NCI-H146 treated with DMSO at 0.1 percent for 48 hours (cell line): ENCODE measurements around the gene LRRN2.
"Not testable (repeated sequence)": the region's sequence is repeated elsewhere in the genome, so short reads cannot be mapped to it uniquely, and the experiment has no call there.

Experiments used
- DNase-seq: peaks from one replicate; lab custom pipeline; 2025; ENCODE audit not compliant: unreplicated experiment; lab: John Stamatoyannopoulos, UW

Gene LRRN2

DNA sequence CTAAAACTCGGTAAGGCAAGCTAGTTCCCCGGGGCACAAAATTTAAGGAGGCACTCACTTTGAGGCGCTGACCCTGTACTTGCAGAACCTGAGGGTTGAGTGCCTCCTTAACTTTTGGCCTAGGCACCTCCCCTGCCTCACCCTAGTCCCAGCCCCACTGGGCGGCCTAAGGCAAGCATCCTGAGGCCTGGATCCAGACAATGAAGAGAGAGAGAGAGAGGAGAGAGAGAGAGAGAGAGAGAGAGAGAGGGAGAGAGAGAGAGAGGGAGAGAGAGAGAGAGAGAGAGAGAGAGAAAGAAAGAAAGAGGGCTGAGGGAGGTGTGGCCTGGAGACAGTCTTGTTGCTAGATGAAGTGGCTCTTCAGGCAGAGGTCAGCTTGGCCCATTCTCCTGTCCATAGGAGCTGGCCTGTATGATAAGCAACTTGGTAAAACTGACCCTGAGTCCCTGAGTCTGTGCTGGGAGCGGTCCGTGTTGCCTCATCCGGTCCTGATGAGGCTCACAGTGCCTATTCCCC is 7.4 kb upstream of the LRRN2 start:
- no peak for DNase-seq

DNA sequence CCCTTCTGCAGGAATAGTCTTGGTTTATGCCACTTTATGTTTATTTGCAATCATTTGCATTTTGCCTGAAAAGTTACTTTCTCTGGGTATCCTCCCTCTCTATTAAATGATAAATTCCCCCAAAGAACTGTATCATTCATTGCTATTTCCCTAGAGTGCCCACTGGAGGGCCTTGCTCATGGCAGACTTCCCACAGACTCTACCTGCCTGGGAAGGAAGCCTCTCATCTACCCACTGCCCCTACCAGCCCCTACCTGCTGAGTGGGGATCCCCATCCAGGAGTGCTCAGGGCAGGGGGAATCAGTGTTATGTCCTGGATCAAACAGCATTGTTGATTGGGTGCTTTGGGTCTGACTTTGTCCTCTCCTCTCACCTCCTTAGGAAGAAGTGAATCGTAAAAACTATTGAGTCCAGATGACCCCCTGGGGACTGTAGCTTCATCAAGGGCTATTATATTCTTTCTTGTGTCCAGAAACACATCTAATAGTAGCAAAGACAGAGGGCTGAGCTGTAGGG is 6.8 kb upstream of the LRRN2 start:
- no peak for DNase-seq

DNA sequence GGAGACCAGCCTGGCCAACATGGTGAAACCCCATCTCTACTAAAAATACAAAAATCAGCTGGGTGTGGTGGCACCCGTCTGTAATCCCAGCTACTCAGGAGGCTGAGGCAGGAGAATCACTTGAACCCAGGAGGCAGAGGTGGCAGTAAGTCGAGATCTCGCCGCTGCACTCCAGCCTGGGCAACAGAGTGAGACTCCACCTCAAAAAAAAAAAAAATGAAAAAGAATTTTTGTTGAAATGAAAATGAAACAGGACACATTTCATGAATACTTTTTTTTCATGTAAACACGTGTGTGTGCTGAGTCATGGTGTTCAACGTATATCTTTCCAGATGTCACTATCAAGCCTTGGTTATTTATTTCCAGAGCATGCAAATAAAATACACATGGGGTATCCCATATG is 5.8 kb upstream of the LRRN2 start:
- not testable (repeated sequence) for DNase-seq

DNA sequence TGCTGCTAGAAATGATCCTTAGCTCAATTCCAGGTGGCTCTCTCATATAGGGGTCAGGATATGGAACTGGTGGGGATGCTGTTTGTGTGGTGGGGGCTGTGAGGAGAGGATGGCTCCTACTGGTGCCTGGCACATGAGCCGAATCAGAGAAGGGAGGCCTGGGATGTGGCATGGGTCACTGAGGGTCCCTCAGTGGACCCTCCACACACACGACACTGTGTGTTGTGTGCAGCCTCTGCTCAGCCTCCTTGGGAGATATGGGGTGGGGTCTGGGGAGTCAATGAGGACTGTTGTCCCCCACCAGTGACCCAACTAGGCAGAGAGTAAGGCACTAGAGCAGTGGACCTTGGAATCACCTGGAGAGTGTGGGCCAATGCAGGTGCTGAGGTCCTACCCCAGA is 3.2 kb upstream of the LRRN2 start:
- DNase-seq = no peak

DNA sequence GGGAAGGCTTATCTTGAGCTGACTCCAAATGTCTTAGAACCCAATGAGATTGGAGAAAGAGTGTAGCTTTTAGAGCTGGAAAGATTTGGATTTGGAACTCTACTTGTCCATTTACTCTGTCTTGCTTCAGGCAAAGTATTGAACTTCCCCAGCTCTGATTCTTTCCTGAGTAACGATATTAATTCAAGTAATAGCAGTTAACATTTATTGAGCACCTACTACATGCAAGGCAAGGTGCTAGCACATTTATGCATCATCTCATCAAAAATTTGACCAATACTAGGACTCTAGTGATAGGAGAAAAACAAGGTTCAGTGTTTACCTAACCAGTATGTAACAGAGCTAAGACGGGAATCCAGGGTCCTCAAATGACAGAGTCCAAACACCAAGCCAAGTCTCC is 2.5 kb upstream of the LRRN2 start:
- DNase-seq = no peak

DNA sequence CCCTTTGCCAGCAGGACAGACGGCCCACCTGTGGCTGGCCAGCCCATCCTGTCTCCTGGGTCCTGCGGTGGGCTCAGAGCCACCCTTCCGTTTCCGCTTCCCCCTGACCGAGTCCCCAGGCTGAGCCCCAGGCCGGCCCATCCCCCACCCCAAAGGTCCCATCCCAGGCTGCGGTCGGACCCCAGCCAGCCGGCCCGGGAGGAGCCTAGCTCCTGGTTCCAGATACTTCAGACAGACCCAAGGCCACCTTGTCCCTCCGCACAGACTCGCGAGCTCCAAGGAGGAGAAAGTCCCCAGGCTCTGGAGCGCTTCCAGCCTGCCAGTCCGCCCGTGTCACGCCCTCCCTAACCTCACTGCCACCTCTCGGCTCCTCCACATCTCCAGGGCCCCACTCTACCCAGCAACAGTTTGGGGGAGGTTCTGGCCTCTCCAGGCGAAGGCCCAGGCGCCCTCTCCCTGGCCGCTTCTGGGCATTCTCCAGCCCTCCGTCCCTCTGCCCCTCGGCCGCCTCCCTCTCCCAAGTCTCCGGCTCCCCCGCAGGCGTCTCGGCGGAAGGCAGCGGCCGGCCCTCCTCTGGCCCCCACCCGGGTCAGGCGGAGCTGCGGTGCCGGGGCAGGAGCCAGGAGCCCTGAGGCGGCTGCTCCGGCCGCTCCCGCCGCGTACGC is 835 bp downstream of the LRRN2 start:
- no peak for DNase-seq

DNA sequence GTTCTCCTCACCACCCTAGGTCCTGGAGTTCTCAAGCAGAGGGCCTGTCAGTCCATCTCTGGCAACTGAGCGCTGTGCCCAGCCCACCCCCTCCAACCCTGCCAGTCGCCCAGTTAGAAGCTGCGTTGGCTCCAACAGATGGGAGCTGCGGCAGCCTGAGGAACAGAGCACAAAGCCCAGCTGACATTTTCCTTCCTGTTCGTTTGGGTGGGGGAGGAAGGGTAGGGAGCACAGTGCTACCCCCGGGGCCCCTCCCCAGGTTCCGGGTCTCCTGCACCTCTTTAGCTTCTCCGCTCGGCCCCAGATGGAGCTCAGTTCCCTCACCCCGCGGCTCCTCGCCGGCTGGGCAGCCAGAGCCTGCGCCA is 1.4 kb downstream of the LRRN2 start:
- no peak for DNase-seq

DNA sequence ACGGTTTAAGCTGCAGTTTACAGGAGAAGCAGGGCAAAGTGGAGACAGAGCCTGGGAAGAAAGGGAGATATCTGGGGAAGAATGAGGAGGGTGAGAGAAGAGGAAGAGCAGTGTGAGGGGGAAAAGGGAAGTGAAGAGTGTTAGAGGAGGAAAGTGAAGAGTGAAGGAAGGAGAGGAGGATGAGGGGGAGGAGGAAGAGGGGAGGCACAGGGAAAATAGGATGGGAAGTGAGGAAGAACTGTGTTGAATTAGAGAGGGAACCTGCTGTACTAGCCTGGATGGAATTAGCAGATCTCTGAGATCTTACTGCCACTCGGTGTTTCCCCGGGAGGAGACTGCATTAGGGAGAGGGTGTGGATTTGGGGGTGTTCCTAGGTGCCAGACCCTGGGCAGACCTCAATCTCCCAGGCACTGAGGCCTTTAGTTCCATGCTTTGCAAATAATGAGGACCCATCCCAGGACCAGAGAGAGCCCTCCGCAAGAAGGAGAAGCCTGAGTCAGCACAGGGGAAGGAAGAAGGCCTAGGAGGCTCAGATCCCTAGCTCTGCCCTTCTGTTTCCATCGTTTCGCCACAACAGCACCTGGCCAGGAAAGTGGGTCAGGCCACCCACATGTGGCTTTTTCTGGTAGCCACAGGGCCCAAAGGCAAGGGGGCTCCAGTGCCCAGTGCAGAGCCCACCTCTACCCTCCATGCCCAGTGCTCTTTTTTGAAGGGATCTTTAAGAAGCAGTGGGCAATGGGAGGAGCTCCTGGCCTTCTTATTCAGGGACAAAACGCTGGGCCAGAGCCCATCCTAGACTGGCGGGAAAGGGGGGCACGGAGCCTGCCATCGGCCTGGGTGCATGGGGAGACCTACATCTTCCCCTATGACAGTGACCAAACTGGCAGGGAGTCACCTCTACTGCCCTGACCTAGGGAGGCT is 2.0 kb downstream of the LRRN2 start:
- no peak for DNase-seq

DNA sequence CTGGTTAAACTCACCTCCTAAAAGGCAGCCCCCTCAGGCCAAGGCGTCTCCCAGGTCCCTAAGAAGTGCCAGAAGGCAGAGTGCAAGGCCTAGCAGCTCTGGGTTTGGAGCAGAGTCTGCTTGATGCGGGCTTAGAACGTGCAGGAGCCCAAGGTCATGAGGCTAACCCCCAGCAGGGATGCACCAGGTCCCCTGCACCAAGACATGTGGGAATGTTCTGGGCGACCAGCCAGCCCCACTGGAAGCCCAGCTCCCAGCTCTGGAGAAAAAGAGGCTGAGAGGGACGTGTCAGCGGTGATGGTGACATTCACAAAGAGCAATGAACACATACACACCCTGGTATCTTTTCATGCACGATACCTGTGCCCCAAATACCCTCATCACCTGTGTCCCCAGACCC is 5.1 kb downstream of the LRRN2 start:
- no peak for DNase-seq

DNA sequence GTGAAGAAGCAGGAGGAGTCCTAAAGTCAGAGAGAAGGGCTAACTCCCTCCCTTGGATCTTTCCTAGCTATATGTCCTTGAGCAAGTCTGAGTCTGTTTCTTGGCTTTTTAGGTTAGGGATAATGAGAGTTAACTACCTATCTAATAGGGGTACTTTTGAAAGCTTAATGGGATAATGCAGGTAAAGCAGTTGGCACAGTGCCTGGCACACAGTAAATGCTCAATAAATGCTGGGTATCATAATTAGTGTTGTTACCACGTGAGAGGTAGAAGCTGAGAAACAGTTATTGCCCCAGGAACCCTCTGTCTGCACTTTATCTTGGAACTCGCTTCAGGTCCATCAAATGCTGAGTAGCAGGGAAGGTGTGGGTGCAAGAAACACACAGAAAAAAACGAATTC is 5.5 kb downstream of the LRRN2 start:
- no peak for DNase-seq

DNA sequence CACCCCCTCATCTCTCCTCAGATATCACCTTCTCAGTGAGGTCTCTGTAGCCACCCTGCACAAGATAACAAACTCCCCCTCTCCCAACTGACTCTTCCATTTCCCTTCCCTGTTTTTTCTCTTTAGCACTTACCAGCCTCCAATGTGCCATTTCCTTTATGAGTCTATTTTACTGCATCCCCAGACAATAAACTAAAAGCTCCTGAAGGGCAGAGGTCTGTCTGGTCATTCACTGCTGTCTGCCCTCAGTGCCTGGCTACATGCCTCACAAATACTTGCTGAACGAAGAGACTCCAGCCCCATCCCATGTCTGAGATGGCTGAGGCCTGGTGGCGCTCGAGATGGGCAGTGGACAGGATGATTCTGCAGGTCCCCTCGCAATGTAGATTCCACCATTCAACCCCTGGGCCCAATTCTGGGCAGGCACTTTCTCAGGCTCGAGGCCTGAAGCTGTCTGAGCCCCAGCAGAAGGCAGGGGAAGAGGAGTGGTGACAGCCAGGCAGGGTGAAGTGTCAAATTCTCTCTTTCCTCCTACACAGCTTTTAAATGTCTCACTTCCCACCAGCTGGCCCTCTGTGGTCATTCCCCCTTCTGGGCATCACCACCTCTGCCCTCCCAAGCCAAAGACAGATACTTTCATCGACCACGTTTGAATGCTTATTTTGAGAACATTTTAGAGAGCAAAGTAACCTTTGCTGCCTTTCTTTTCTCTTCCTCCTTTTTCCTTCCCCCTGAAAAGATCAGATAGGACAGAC is 6.6 kb downstream of the LRRN2 start:
- DNase-seq = no peak

DNA sequence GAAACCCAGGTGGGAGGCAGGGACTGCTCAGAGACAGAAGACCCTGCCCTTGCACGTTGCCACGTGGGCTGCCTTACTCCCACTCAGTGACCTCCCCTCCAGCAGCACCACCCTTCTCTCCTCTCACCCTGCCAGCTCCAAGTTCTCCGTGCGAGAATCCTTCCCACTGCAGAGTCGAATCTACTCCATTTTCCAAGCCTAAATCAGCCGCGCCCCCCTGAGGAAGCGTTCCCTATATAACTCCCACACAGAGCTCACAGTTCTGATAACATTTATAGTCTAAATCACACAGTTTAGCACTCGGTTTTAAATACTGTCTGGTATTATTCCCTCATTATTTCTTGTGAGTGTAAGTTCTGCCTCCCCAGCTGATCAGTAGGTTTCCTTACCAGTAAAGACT is 7.7 kb downstream of the LRRN2 start:
- DNase-seq = no peak

DNA sequence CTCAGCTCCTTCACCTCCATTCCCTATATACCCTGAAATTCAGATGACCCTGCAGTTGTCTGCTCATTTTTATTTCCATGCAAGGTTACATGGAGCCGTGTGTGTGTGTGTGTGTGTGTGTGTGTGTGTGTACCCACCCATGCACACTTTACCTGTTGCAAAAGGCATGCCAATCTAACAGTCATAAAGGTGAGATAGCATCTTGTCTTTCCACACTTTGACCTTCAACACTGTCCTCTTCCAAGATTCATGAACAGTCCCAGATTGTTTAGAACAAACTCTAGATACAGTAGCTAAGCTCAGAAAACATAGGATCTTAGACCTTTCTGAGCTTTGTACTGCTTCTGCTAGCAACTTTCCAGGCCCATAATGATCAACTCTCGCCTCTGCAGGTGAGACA is 9.5 kb downstream of the LRRN2 start:
- DNase-seq = no peak

DNA sequence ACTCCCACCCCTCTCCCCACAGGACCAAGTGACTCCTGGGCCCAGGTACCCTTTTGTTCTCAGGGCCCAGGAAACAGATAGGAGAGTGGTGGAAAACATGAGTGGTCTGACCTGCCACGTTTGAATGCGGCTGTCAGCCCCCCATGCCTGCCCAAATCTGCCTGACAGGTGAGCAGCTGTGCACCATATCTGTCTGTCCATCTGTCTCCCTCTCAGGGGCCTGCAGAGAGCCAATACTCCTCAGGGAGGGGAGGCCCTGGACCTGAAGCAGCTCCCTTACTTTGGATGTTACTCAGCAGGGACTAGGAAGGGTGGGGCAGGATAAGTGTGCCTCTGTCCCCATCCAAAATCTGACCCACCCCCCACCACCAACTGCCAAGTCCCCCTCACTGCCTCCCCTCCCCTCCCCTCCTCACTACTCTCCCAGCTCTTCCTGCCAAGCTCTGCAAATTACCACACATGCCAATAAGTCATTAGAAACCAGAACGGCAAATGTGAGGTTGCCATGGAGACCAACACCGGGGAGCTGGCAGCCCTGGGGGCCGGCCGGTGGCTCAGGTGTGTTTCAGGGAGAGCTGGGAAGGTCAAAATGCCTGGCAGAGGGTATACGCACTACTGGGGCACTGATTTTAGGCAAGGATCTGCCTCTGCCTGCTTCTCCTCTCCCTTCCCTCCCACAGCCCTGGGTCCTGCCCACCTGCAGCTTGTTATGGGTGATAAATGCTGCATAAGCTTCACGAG is 11.5 kb downstream of the LRRN2 start:
- peak; percentile 77 for DNase-seq

DNA sequence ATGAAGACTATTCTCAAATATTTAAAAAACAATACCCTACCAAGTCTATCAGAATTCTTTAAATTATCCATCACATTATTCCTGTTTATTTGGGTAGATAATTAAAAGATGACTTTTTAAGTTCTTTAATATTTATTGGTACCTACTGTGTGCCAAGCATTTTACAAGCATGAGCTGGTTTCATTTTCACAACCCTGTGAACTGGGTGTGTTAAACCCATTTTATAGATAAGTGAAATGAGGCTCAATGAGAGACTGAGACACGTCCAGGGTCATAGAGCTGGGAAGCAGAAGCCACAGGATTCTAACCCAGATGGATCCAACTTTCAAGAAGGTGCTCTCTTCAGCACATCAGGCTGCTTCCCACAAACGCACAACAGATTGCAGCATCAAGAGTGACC is 12.3 kb downstream of the LRRN2 start:
- no peak for DNase-seq

DNA sequence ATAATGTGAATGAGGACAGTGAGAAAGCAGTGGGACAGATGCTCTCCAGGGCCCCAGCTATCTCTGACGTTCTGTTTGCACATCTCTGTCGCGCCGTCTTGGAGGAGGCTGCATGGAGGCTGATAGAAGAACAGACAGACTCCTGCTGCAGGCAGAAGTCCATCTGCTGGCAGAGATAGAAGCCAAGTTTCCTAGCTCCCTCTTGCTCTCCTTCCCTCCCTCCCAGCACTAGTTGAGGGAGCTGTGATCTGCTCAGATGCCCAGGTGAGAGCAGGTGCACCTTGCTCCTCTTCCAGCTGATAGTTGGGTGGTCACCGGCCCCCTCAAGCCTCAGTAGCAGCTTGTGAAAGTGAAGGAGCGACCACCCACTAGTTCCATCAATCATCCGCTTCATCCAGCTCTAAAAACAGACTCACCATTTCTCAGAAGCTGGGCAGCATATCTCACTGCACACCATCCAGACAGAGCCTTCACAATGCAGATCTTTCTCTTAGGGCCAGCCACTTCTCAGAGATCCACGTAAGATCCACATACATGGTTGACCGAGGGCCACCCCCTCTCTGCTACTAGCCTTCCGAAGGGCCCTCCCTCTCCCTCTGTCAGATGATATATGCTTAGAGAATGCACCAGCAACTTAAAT is 12.9 kb downstream of the LRRN2 start:
- DNase-seq = no peak

DNA sequence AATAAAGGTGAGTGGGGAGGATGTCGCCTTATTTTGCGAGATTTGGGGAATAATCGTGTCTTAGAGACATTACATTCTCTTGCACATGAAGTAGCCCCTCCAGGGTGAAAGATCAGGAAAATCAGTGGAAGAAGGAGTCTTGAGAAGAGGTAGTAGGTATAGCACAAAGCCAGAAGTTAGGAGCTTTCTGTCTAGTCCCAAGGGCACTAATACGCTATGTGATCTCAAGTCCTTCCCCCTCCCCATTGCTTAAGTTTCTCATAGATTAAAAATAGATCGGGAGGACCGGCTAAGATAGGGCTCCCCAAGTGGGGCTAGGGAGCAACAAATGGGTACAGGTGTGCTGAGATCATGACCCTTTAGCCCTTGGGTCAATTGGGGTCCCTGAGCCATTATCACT is 13.5 kb downstream of the LRRN2 start:
- no peak for DNase-seq

DNA sequence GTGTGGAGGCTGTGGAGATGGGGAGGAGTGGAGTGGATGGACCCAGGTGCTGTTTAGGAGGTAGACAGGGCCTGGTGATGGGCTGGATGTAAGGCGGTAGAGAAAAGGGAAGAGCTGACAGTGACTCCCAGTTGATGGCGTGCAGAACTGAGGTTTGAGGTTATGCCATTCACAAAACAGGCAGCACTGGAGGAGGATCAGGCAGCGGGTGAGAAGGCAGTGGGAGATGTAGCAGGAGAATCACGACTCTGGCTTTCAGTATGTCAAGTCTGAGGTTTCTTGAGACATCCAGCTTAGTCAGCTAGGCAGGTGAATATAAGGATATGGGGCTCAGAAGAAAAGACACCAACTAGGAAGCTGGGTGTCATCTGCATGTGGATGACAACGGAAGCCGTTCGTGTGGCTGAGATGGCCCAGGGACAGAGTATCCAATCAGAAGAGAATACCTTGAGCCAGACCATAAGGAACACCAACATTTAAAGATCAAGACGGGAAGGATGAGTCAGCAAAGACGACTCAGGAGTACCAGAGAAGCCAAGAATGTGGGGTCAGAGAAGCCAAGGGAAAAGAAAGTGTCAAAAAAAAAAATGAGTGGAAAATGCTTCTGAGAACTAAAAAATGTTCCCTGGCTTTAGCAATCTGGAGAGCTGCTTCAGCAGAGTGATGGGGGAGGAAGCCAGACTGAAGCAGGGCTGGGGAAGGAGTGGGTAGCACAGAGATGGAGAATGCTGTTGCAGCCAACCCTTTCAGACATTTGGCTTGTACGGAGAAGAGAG is 15.2 kb downstream of the LRRN2 start:
- no peak for DNase-seq

DNA sequence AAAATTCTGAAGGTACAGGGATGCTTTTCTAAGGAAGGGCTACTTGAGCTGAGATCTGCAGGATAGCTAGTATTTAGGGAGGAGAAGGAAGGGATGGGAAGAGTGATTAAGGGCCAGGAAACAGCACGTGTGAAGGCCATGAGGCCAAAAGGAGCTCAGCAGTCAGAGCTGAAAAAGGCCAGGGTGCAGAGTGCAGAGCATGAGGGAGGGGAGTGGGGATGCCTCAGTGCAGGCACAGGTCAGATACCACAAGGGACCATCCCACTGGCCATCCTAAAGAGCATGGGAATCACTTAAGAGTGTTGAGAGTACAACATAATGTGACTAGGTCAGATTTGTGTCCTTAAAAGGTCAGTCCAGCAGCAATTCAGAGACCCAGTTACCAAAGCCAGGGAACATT is 16.0 kb downstream of the LRRN2 start:
- no peak for DNase-seq

DNA sequence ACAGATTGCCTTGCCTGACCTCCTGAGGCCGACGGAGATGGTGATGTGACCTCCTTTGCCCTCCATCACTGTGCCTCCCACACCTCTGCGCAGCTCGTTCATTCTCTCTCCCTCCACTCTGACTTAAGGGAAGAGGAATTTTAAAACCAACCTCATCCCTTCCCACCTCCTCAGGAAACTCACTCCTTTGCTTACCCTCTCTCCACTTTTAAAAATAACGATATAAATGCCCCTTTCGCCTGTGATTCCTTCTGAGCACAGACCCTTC is 21.2 kb downstream of the LRRN2 start:
- DNase-seq = no peak
